H1 (cell line): ENCODE results near the gene ADAMTS16. TPM values are rescaled to one million over a fixed set of nuclear protein-coding genes. Genes with fewer than 3 reads are reported as not detected.

Experiments used
- CTCF ChIA-PET: fragments of 300-600 bp; sonication (Branson Sonifier 250); formaldehyde crosslinking; loops from one replicate; lab custom pipeline; 2021; ENCODE audit not compliant: partially characterized antibody; lab: Charles Lee
- POLR2A ChIA-PET: fragments of 300-600 bp; sonication (Branson Sonifier 250); formaldehyde crosslinking; loops from one replicate; lab custom pipeline; 2021; ENCODE audit warnings: inconsistent platforms; ENCODE audit not compliant: partially characterized antibody; lab: Charles Lee
- DNase-seq, 2 experiments: peaks; one replicate each; pipeline versions ENCODE4 v3.0.0 to v3.0.0-alpha.2; 2010 to 2022; ENCODE audit warnings: low spot score in 2 of 2, low read depth in 1 of 2, mixed read lengths in 1 of 2
- FAIRE-seq: peaks from 2 replicates; lab custom pipeline; 2011; peaks lifted over from hg19 to GRCh38; lab: Jason Lieb, UNC
- H2AFZ ChIP-seq: 2 replicates; pipeline ENCODE4 v1.8.1; 2012; ENCODE audit warnings: low read length, inconsistent platforms
- H2AK5ac ChIP-seq: 2 replicates; pipeline ENCODE4 v1.6.1; 2013; ENCODE audit warnings: low read depth, low read length
- H2BK120ac ChIP-seq: replicated peaks from 2 replicates; pipeline ENCODE3; 2013; ENCODE audit warnings: low read depth, low read length, inconsistent platforms
- H2BK12ac ChIP-seq: 2 replicates; pipeline ENCODE4 v1.6.1; 2013; ENCODE audit warnings: low read depth, low read length
- H2BK15ac ChIP-seq: 2 replicates; pipeline ENCODE4 v1.6.1; 2013; ENCODE audit warnings: low read length
- H2BK20ac ChIP-seq: 2 replicates; pipeline ENCODE4 v1.6.1; 2013; ENCODE audit warnings: low read length
- H2BK5ac ChIP-seq: 2 replicates; pipeline ENCODE4 v1.6.1; 2013; ENCODE audit warnings: low read depth, low read length
- H3K14ac ChIP-seq: 2 replicates; pipeline ENCODE4 v1.6.1; 2013; ENCODE audit warnings: inconsistent platforms; ENCODE audit not compliant: insufficient read length
- H3K18ac ChIP-seq: 2 replicates; pipeline ENCODE4 v1.6.1; 2013; ENCODE audit warnings: low read length; ENCODE audit errors: extremely low read depth
- H3K23ac ChIP-seq: 2 replicates; pipeline ENCODE4 v1.6.1; 2013; ENCODE audit warnings: inconsistent platforms; ENCODE audit not compliant: insufficient read length
- H3K23me2 ChIP-seq: 2 replicates; pipeline ENCODE4 v1.6.1; 2013; ENCODE audit warnings: low read depth, low read length
- H3K27ac ChIP-seq: 2 replicates; pipeline ENCODE4 v1.6.1; 2011; ENCODE audit warnings: low read depth, low read length, inconsistent platforms
- H3K27me3 ChIP-seq, 4 experiments: replicated peaks in 1 of 4; 1 replicate in 1 of 4; 2 replicates in 3 of 4; pipeline versions ENCODE4 v1.6.1 to v1.8.1; 2011 to 2013; ENCODE audit warnings: low read length in 3 of 4, mild to moderate bottlenecking in 3 of 4, inconsistent platforms in 2 of 4, mixed read lengths in 2 of 4, moderate library complexity in 1 of 4; ENCODE audit not compliant: control insufficient read depth in 3 of 4, insufficient read depth in 3 of 4; ENCODE audit errors: extremely low read depth in 1 of 4
- H3K36me3 ChIP-seq, 4 experiments: 2 replicates each; pipeline versions ENCODE4 v1.6.1 to v1.8.1; 2011 to 2013; ENCODE audit warnings: mild to moderate bottlenecking in 4 of 4, low read length in 3 of 4, moderate library complexity in 2 of 4, control low read depth in 1 of 4, inconsistent platforms in 1 of 4; ENCODE audit not compliant: insufficient read depth in 4 of 4, control insufficient read depth in 2 of 4
- H3K4ac ChIP-seq: replicated peaks from 2 replicates; pipeline ENCODE3; 2013; ENCODE audit warnings: low read length, low read depth, mixed read lengths, inconsistent platforms; ENCODE audit not compliant: insufficient read length
- H3K4me1 ChIP-seq, 4 experiments: replicated peaks in 1 of 4; 1 replicate in 1 of 4; 2 replicates in 3 of 4; pipeline versions ENCODE4 v1.6.1 to v1.8.1; 2011 to 2013; ENCODE audit warnings: low read length in 3 of 4, inconsistent platforms in 2 of 4, mixed read lengths in 1 of 4; ENCODE audit not compliant: insufficient read depth in 4 of 4, control insufficient read depth in 3 of 4
- H3K4me2 ChIP-seq, 2 experiments: 2 replicates each; pipeline versions ENCODE4 v1.6.1 to v1.8.1; 2011 to 2013; ENCODE audit warnings: low read depth in 2 of 2, low read length in 2 of 2, control low read depth in 1 of 2, inconsistent platforms in 1 of 2, mild to moderate bottlenecking in 1 of 2; ENCODE audit not compliant: insufficient read depth in 1 of 2
- H3K4me3 ChIP-seq, 4 experiments: fragments of 200-600, 300-600 bp in 1 of 4; sonication (generic), shearing (Covaris generic), sonication (Bioruptor Twin) in 1 of 4; 2 replicates each; pipeline versions ENCODE4 v1.5.1 to v1.8.1; 2011 to 2016; ENCODE audit warnings: low read length in 4 of 4, low read depth in 3 of 4, control low read depth in 2 of 4, inconsistent platforms in 2 of 4, mild to moderate bottlenecking in 2 of 4, mixed read lengths in 1 of 4, moderate library complexity in 1 of 4; ENCODE audit not compliant: insufficient read depth in 2 of 4; ENCODE audit errors: extremely low read depth in 1 of 4
- H3K56ac ChIP-seq: replicated peaks from 2 replicates; pipeline ENCODE3; 2013; ENCODE audit warnings: low read depth, mild to moderate bottlenecking, mixed read lengths, low read length, inconsistent platforms; ENCODE audit not compliant: insufficient read length
- H3K79me1 ChIP-seq: 2 replicates; pipeline ENCODE4 v1.6.1; 2013; ENCODE audit warnings: low read depth, low read length, control low read depth
- H3K79me2 ChIP-seq, 2 experiments: 2 replicates each; pipeline versions ENCODE4 v1.6.1 to v1.8.1; 2012 to 2013; ENCODE audit warnings: low read length in 2 of 2, mild to moderate bottlenecking in 2 of 2, inconsistent platforms in 1 of 2; ENCODE audit not compliant: insufficient read depth in 2 of 2, control insufficient read depth in 1 of 2
- H3K9ac ChIP-seq, 4 experiments: replicated peaks in 1 of 4; 1 replicate in 1 of 4; 2 replicates in 3 of 4; pipeline versions ENCODE4 v1.6.1 to v1.8.1; 2011 to 2013; ENCODE audit warnings: low read depth in 3 of 4, low read length in 3 of 4, control low read depth in 2 of 4, mild to moderate bottlenecking in 2 of 4, moderate library complexity in 2 of 4, inconsistent platforms in 1 of 4; ENCODE audit errors: extremely low read depth in 1 of 4
- H3K9me3 ChIP-seq, 2 experiments: 2 replicates each; pipeline versions ENCODE4 v1.6.1 to v1.8.1; 2012 to 2013; ENCODE audit warnings: mild to moderate bottlenecking in 2 of 2, moderate library complexity in 2 of 2, control low read depth in 1 of 2, inconsistent platforms in 1 of 2, low read depth in 1 of 2, low read length in 1 of 2, mixed read lengths in 1 of 2; ENCODE audit not compliant: insufficient read depth in 2 of 2
- H4K20me1 ChIP-seq, 2 experiments: replicated peaks in 1 of 2; 2 replicates each; pipeline versions ENCODE3 to v1.8.1; 2011 to 2013; ENCODE audit warnings: inconsistent platforms in 2 of 2, low read length in 2 of 2, mild to moderate bottlenecking in 1 of 2; ENCODE audit not compliant: insufficient read depth in 2 of 2, control insufficient read depth in 1 of 2
- H4K5ac ChIP-seq: 2 replicates; pipeline ENCODE4 v1.6.1; 2013; ENCODE audit warnings: low read length, low read depth, mixed read lengths, inconsistent platforms; ENCODE audit not compliant: insufficient read length
- H4K8ac ChIP-seq: 2 replicates; pipeline ENCODE4 v1.8.0; 2013; ENCODE audit warnings: mild to moderate bottlenecking, moderate library complexity, low read length, inconsistent platforms; ENCODE audit not compliant: insufficient read depth; ENCODE audit errors: extremely low read depth
- H4K91ac ChIP-seq: replicated peaks from 2 replicates; pipeline ENCODE3; 2013; ENCODE audit warnings: low read length, mixed read lengths, inconsistent platforms; ENCODE audit not compliant: insufficient read length
- GTF2F1 ChIP-seq: IDR thresholded peaks from 2 replicates; pipeline ENCODE4 v1.6.1; 2012; ENCODE audit warnings: low read depth, low read length, improper control_type of control experiment, borderline replicate concordance
- WGBS, 2 experiments: shearing (Covaris generic) in 1 of 2; methylation state at CpG; one replicate each; pipeline versions ENCODE4 v1.1.6 to v1.1.7; 2013 to 2015; ENCODE audit warnings: low lambda C conversion rate in 2 of 2, mixed read lengths in 2 of 2, inconsistent platforms in 1 of 2, low coverage in 1 of 2, missing lambda C conversion rate in 1 of 2; ENCODE audit not compliant: insufficient replicate concordance in 2 of 2, insufficient coverage in 1 of 2, insufficient read length in 1 of 2; ENCODE audit errors: extremely low coverage in 1 of 2, missing lambda C conversion rate in 1 of 2; 5-methylcytosine and 5-hydroxymethylcytosine counted together
- polyA plus RNA-seq, 7 experiments: library from polyadenylated mRNA; depleted of rRNA in 3 of 7; stranded (reverse) in 5 of 7; unstranded in 2 of 7; fragments of >200 nt in 5 of 7; fragments of 200-250 nt in 2 of 7; gene quantifications; 1 replicate in 5 of 7; 2 replicates in 1 of 7; 4 replicates in 1 of 7; pipeline versions ENCODE4 v1.2.1 to v1.2.3, GENCODE V29; 2011 to 2013; ENCODE audit warnings: missing spikeins in 2 of 7, mixed read lengths in 2 of 7
- total RNA-seq: library from RNA; stranded (reverse); fragmentation: NEBNext Ultra II Directional; extraction: Animal tissue kit (Norgen Biotek cat#: 25700); gene quantifications from 2 replicates; pipeline ENCODE4 v1.2.1, GENCODE V29; 2021

Gene ADAMTS16
- total and polyA plus RNA-seq, 2 of the 8 experiments (the other 6 are each of a cell fraction or from before 2014, with no cell fraction given) = 3.7 to 16.0 TPM

- Histone ChIP-seq H2AFZ (no peak overlapping the region), H2BK20ac (peak overlapping the region; percentile 92), H3K9me3 (no peaks in the 10 kb centered on the region), H3K4me3 (peak overlapping the region in 1 of 4 experiments; percentile 49; a peak in 2 of 8 replicates), H3K56ac (no peak overlapping the region), H3K23me2 (no peaks in the 10 kb centered on the region), H3K79me1 (peaks cover 5% of the 10 kb centered on the region), H3K79me2 (0 out of 4 replicates have a peak, but pooled peaks cover 0 to 13% of the 10 kb centered on the region in 2 experiments), H3K23ac (no peak overlapping the region), H3K18ac (peak overlapping the region; percentile 72), H2BK5ac (peak overlapping the region; percentile 98; the same call in 1 of the 2 replicates), H3K27ac (no peak overlapping the region), H3K4me1 (peaks cover 19 to 35% (median 29%) of the 10 kb centered on the region in 4 experiments), H3K4me2 (peak overlapping the region; percentile 69 to 71), H2BK12ac (peak overlapping the region; percentile 91), H2AK5ac (peak overlapping the region; percentile 78; the same call in 1 of the 2 replicates), H2BK120ac (peak overlapping the region; percentile 90), H3K4ac (peak overlapping the region; percentile 76), H4K91ac (peak overlapping the region; percentile 85), H3K9ac (no peak overlapping the region), H4K20me1 (no peaks in the 10 kb centered on the region), H3K14ac (no peak overlapping the region), H4K5ac (peak overlapping the region; percentile 64), H3K36me3 (no peaks in the 10 kb centered on the region), H2BK15ac (peak overlapping the region; percentile 76; the same call in 1 of the 2 replicates), H4K8ac (no peak overlapping the region), H3K27me3 (no peaks in the 10 kb centered on the region)
- CTCF ChIA-PET = interaction anchor here (0.6 to 2.0 kb wide), 4 partner anchors 13 to 115 kb away, joined by 3 to 7 read pairs (median 3); no protein-coding TSS in a partner anchor
- no peak for DNase-seq
- 71% methylated on average over 2 of the region's 2 CpGs; no CpG with 5 or more reads in 1 of the 2 experiments for WGBS, 2 experiments
- no peak for FAIRE-seq
- POLR2A ChIA-PET = interaction anchor here (0.9 to 2.3 kb wide), 2 partner anchors 12 to 39 kb away, joined by 4 to 11 read pairs; partner anchors contain the start of gene ADAMTS16
- TF ChIP-seq GTF2F1 = no peak
These were observed 38.5 kb downstream of the ADAMTS16 start for GRCh38 chr5:5178580-5178979.
